OCI-LY1 (cell line): Measurements from ENCODE around the gene ODAPH.

Experiments
- EZH2 ChIP-seq: fragments of 200-600 bp; sonication (generic), shearing (Covaris generic); IDR thresholded peaks from 2 replicates; pipeline ENCODE4 v1.8.0; 2017; ENCODE audit warnings: borderline replicate concordance, mixed run types, mild to moderate bottlenecking, antibody characterized with exemption, low read length, moderate library complexity, mixed read lengths
- TF ChIP-seq, protein P1 (sequence below): fragments of 200-600 bp; sonication (generic), shearing (Covaris generic); IDR thresholded peaks from 2 replicates; pipeline ENCODE4 v1.5.1; 2017; ENCODE audit warnings: mild to moderate bottlenecking, antibody characterized with exemption, low read length, moderate library complexity, mixed read lengths

DNA sequence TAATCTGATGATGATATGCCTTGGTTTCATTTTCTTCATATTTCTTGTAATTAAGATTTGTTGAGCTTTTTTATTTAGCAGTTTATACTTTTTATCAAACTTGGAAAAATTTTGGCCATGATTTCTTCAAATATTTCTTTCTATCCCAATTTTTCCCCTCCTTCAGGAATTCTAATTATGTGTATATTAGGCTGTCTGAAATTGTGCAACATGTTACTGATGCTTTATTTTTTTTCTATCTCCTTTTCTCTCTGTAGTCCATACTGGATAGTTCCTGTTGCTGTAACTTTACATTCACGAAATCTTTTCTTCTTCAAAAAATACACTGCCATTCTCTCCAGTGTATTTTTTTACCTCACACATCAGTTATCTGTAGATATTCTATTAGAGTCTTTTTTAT, 30.8 kb upstream of the ODAPH start:
- TF ChIP-seq, protein P1, sequence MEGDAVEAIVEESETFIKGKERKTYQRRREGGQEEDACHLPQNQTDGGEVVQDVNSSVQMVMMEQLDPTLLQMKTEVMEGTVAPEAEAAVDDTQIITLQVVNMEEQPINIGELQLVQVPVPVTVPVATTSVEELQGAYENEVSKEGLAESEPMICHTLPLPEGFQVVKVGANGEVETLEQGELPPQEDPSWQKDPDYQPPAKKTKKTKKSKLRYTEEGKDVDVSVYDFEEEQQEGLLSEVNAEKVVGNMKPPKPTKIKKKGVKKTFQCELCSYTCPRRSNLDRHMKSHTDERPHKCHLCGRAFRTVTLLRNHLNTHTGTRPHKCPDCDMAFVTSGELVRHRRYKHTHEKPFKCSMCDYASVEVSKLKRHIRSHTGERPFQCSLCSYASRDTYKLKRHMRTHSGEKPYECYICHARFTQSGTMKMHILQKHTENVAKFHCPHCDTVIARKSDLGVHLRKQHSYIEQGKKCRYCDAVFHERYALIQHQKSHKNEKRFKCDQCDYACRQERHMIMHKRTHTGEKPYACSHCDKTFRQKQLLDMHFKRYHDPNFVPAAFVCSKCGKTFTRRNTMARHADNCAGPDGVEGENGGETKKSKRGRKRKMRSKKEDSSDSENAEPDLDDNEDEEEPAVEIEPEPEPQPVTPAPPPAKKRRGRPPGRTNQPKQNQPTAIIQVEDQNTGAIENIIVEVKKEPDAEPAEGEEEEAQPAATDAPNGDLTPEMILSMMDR = no peak
- no peak for TF ChIP-seq EZH2
